H9 (cell line): ENCODE measurements around the gene SKP2. TPM values are rescaled to one million over a fixed set of nuclear protein-coding genes. Genes with fewer than 3 reads are reported as not detected.

Experiments
- DNase-seq: peaks from one replicate; pipeline ENCODE4 v3.0.0-alpha.2; 2017
- H2AFZ ChIP-seq: one replicate; pipeline ENCODE4 v1.6.1; 2013; ENCODE audit warnings: mild to moderate bottlenecking, low read length, control low read depth, moderate library complexity
- H2AK5ac ChIP-seq: 2 replicates; pipeline ENCODE4 v1.6.1; 2013; ENCODE audit warnings: low read length, control low read depth, mixed read lengths; ENCODE audit not compliant: insufficient read length
- H2BK120ac ChIP-seq: one replicate; pipeline ENCODE4 v1.6.1; 2013; ENCODE audit warnings: low read depth, mild to moderate bottlenecking, low read length, control low read depth, inconsistent platforms; ENCODE audit not compliant: poor library complexity, severe bottlenecking
- H2BK12ac ChIP-seq: 2 replicates; pipeline ENCODE4 v1.6.1; 2013; ENCODE audit warnings: low read length, control low read depth, mixed read lengths, low read depth; ENCODE audit not compliant: insufficient read length
- H2BK15ac ChIP-seq: 2 replicates; pipeline ENCODE4 v1.6.1; 2013; ENCODE audit warnings: low read depth, low read length, control low read depth
- H2BK20ac ChIP-seq: one replicate; pipeline ENCODE4 v1.6.1; 2013; ENCODE audit warnings: low read depth, mild to moderate bottlenecking, low read length, control low read depth, inconsistent platforms; ENCODE audit not compliant: poor library complexity, severe bottlenecking
- H2BK5ac ChIP-seq: 2 replicates; pipeline ENCODE4 v1.6.1; 2013; ENCODE audit warnings: low read length, control low read depth, mixed read lengths; ENCODE audit not compliant: insufficient read length
- H3K14ac ChIP-seq: 2 replicates; pipeline ENCODE4 v1.6.1; 2013; ENCODE audit warnings: low read length, control low read depth; ENCODE audit not compliant: insufficient read depth
- H3K18ac ChIP-seq: 2 replicates; pipeline ENCODE4 v1.6.1; 2013; ENCODE audit warnings: low read depth, mild to moderate bottlenecking, mixed read lengths, low read length, control low read depth; ENCODE audit not compliant: insufficient read length
- H3K23ac ChIP-seq: 2 replicates; pipeline ENCODE4 v1.6.1; 2013; ENCODE audit warnings: low read length, control low read depth, mixed read lengths, low read depth; ENCODE audit not compliant: insufficient read length
- H3K23me2 ChIP-seq: 2 replicates; pipeline ENCODE4 v1.6.1; 2013; ENCODE audit warnings: low read depth, mild to moderate bottlenecking, mixed read lengths, low read length, control low read depth; ENCODE audit not compliant: insufficient read length, poor library complexity, severe bottlenecking
- H3K27ac ChIP-seq: 2 replicates; pipeline ENCODE4 v1.5.1; 2013; ENCODE audit warnings: low read length, control low read depth, mixed read lengths, low read depth; ENCODE audit not compliant: insufficient read length
- H3K27me3 ChIP-seq: 2 replicates; pipeline ENCODE4 v1.6.1; 2013; ENCODE audit warnings: low read length, control low read depth, inconsistent platforms; ENCODE audit not compliant: insufficient read depth
- H3K4ac ChIP-seq: 2 replicates; pipeline ENCODE4 v1.6.1; 2013; ENCODE audit warnings: low read depth, mild to moderate bottlenecking, control low read depth, inconsistent platforms, low read length, moderate library complexity
- H3K4me1 ChIP-seq: 2 replicates; pipeline ENCODE4 v1.6.1; 2013; ENCODE audit warnings: low read length, control low read depth, inconsistent platforms; ENCODE audit not compliant: insufficient read depth
- H3K4me2 ChIP-seq: 2 replicates; pipeline ENCODE4 v1.6.1; 2013; ENCODE audit warnings: low read length, control low read depth, mixed read lengths; ENCODE audit not compliant: insufficient read length, insufficient read depth
- H3K56ac ChIP-seq: 2 replicates; pipeline ENCODE4 v1.6.1; 2013; ENCODE audit warnings: low read depth, mild to moderate bottlenecking, mixed read lengths, low read length, control low read depth; ENCODE audit not compliant: insufficient read length
- H3K79me1 ChIP-seq: 2 replicates; pipeline ENCODE4 v1.6.1; 2013; ENCODE audit warnings: low read depth, mild to moderate bottlenecking, moderate library complexity, low read length, control low read depth, inconsistent platforms; ENCODE audit not compliant: insufficient read depth, poor library complexity, severe bottlenecking
- H3K79me2 ChIP-seq: 2 replicates; pipeline ENCODE4 v1.6.1; 2013; ENCODE audit warnings: low read length, control low read depth, inconsistent platforms; ENCODE audit not compliant: insufficient read depth
- H3K9ac ChIP-seq: 2 replicates; pipeline ENCODE4 v1.6.1; 2013; ENCODE audit warnings: low read length, control low read depth, mixed read lengths; ENCODE audit not compliant: insufficient read length; ENCODE audit errors: extremely low read depth
- H3K9me3 ChIP-seq: one replicate; pipeline ENCODE4 v1.6.1; 2013; ENCODE audit warnings: low read depth, low read length, inconsistent platforms; ENCODE audit not compliant: control insufficient read depth
- H3T11ph ChIP-seq: one replicate; pipeline ENCODE4 v1.6.1; 2013; ENCODE audit warnings: mild to moderate bottlenecking, low read length, control low read depth, inconsistent platforms
- H4K20me1 ChIP-seq: one replicate; pipeline ENCODE4 v1.6.1; 2013; ENCODE audit not compliant: control insufficient read depth, insufficient read length, insufficient read depth
- H4K5ac ChIP-seq: 2 replicates; pipeline ENCODE4 v1.6.1; 2013; ENCODE audit warnings: low read depth, mild to moderate bottlenecking, mixed read lengths, low read length, control low read depth; ENCODE audit not compliant: insufficient read length
- H4K8ac ChIP-seq: replicated peaks from 2 replicates; pipeline ENCODE4 v1.6.1; 2013; ENCODE audit warnings: low read length, control low read depth, mixed read lengths, low read depth; ENCODE audit not compliant: insufficient read length
- H4K91ac ChIP-seq: 2 replicates; pipeline ENCODE4 v1.6.1; 2013; ENCODE audit warnings: low read depth, mild to moderate bottlenecking, moderate library complexity, mixed read lengths, low read length, control low read depth; ENCODE audit not compliant: insufficient read length
- H3K27ac Mint-ChIP-seq, 3 experiments: 2 replicates in 2 of 3; 3 replicates in 1 of 3; pipeline ENCODE4 v1.8.0; 2020 to 2021; ENCODE audit warnings: mixed read lengths in 3 of 3, mild to moderate bottlenecking in 1 of 3, moderate library complexity in 1 of 3
- H3K27me3 Mint-ChIP-seq: 2 replicates; pipeline ENCODE4 v1.8.0; 2021; ENCODE audit warnings: low read depth, mild to moderate bottlenecking, moderate library complexity, mixed read lengths
- H3K36me3 Mint-ChIP-seq, 3 experiments: 2 replicates in 2 of 3; 3 replicates in 1 of 3; pipeline ENCODE4 v1.8.0; 2020 to 2021; ENCODE audit warnings: low read depth in 3 of 3, mixed read lengths in 3 of 3; ENCODE audit not compliant: insufficient read depth in 1 of 3
- H3K4me1 Mint-ChIP-seq, 2 experiments: 2 replicates each; pipeline ENCODE4 v1.8.0; 2020; ENCODE audit warnings: mixed read lengths in 2 of 2
- H3K4me3 Mint-ChIP-seq, 2 experiments: 2 replicates in 1 of 2; 3 replicates in 1 of 2; pipeline ENCODE4 v1.8.0; 2020 to 2021; ENCODE audit warnings: mild to moderate bottlenecking in 2 of 2, mixed read lengths in 2 of 2, moderate library complexity in 1 of 2
- H3K9me3 Mint-ChIP-seq, 2 experiments: 2 replicates in 1 of 2; 3 replicates in 1 of 2; pipeline ENCODE4 v1.8.0; 2020; ENCODE audit warnings: mild to moderate bottlenecking in 2 of 2, mixed read lengths in 2 of 2, moderate library complexity in 1 of 2
- WGBS: extraction: QIAGEN DNeasy Blood & Tissue Kit; methylation state at CpG from one replicate; pipeline ENCODE4 v1.1.7; 2013; ENCODE audit warnings: missing lambda C conversion rate, low lambda C conversion rate, mixed read lengths; ENCODE audit not compliant: insufficient read length; ENCODE audit errors: extremely low coverage; 5-methylcytosine and 5-hydroxymethylcytosine counted together
- total RNA-seq: library from RNA; stranded (reverse); gene quantifications from 2 replicates; pipeline ENCODE4 v1.2.1, GENCODE V29; 2021
- TF ChIP-seq, protein P1 (sequence below): fragments of 200-600 bp; sonication (generic); conservative IDR thresholded peaks from 3 replicates; pipeline ENCODE4 v1.8.0; 2021; ENCODE audit warnings: antibody characterized with exemption, mild to moderate bottlenecking

The SKP2 gene
- total RNA-seq, 1 experiment from 2014 or later = 103 TPM

DNA sequence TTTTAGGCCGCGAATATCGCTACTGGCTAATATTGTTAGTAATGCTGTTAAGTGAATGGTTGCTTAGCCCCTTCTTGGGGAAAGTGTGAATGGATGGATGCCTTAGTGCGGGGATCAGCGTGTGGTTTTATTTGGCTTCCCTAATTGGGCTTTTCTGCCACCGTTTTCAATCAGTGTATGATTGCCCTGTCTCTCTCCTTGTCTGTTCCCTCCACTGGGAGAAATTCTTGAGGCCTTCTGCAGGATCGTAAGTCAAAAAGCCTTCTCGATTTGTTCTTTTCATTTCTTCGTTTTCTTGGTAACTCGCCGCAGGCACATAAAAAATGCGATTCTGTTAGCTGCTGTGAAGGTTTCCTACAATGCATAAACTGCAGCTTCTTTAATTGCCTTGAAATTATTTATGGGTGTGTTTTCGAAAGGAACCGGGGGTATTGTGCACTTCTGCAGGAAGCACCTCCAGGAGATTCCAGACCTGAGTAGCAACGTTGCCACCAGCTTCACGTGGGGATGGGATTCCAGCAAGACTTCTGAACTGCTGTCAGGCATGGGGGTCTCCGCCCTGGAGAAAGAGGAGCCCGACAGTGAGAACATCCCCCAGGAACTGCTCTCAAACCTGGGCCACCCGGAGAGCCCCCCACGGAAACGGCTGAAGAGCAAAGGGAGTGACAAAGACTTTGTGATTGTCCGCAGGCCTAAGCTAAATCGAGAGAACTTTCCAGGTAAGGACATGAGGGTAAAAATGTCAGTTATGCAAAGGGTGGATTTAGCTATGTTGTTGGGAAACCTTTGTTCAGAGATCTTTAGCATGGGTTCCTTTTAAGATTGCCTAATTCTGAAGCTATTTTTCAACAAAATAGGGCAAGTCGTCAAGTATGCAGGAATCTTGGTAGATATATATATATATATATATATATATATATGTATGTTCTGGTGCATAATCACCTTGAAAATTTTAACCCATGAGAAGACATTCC is 700 bp downstream of the SKP2 start:
- Histone ChIP-seq H2AFZ (peak overlapping the region; percentile 42), H4K8ac (no peak overlapping the region), H4K20me1 (no peaks in the 10 kb centered on the region), H3K23ac (no peak overlapping the region), H3K9me3 (no peaks in the 10 kb centered on the region), H3K23me2 (peaks cover 11% of the 10 kb centered on the region), H3K79me1 (peaks cover 8% of the 10 kb centered on the region), H4K91ac (no peak overlapping the region), H4K5ac (no peak overlapping the region), H3K79me2 (peaks cover 4% of the 10 kb centered on the region; the same call in 1 of the 2 replicates), H3K56ac (no peak overlapping the region), H3K27ac (no peak overlapping the region), H3K9ac (peak overlapping the region; percentile 96), H2AK5ac (no peak overlapping the region), H3K4ac (no peak overlapping the region), H3K14ac (peak overlapping the region; percentile 52; the same call in 1 of the 2 replicates), H3K4me2 (peak overlapping the region; percentile 92), H3K18ac (no peak overlapping the region), H2BK5ac (no peak overlapping the region), H3K27me3 (no peaks in the 10 kb centered on the region), H2BK120ac (no peak overlapping the region), H2BK15ac (no peak overlapping the region), H2BK12ac (no peak overlapping the region), H3K4me1 (no peaks in the 10 kb centered on the region), H2BK20ac (no peak overlapping the region), H3T11ph (no peak overlapping the region)
- Mint-ChIP-seq H3K36me3 (peaks cover 19 to 45% (median 42%) of the 10 kb centered on the region in 3 experiments; a peak in 6 of 7 replicates), H3K27ac (peak overlapping the region; percentile 43 to 92 (median 74)), H3K4me1 (peaks cover 21 to 32% of the 10 kb centered on the region in 2 experiments), H3K27me3 (no peaks in the 10 kb centered on the region), H3K9me3 (0 out of 5 replicates have a peak, but pooled peaks cover 0 to 3% of the 10 kb centered on the region in 2 experiments), H3K4me3 (peak overlapping the region; percentile 88 to 95)
- DNase-seq = no peak
- no CpG with 5 or more reads among the region's 24 CpGs for WGBS
- TF ChIP-seq, protein P1, sequence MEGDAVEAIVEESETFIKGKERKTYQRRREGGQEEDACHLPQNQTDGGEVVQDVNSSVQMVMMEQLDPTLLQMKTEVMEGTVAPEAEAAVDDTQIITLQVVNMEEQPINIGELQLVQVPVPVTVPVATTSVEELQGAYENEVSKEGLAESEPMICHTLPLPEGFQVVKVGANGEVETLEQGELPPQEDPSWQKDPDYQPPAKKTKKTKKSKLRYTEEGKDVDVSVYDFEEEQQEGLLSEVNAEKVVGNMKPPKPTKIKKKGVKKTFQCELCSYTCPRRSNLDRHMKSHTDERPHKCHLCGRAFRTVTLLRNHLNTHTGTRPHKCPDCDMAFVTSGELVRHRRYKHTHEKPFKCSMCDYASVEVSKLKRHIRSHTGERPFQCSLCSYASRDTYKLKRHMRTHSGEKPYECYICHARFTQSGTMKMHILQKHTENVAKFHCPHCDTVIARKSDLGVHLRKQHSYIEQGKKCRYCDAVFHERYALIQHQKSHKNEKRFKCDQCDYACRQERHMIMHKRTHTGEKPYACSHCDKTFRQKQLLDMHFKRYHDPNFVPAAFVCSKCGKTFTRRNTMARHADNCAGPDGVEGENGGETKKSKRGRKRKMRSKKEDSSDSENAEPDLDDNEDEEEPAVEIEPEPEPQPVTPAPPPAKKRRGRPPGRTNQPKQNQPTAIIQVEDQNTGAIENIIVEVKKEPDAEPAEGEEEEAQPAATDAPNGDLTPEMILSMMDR = no peak
